Measurements from ENCODE around the gene TMEM238.
A peak's percentile ranks its signal among the peaks of the same experiment; 100 is the strongest.

Gene TMEM238

GRCh38 chr19:55353356-55353802 is 30.7 kb downstream of the TMEM238 start:
- Histone ChIP-seq H3K27me3 (ENCODE audit: control insufficient read depth, insufficient read depth, low read length) (peaks cover 75% of the 10 kb centered on the region), H3K9me3 (ENCODE audit: control insufficient read depth, insufficient read depth, low read depth, low read length) (no peaks in the 10 kb centered on the region), H3K4me1 (ENCODE audit: control insufficient read depth, insufficient read depth, low read length) (peaks cover 33% of the 10 kb centered on the region), H3K4me3 (ENCODE audit: low read depth, low read length) (peak overlapping the region; percentile 71), H3K27ac (ENCODE audit: low read depth, low read length) (no peak overlapping the region), H3K9ac (ENCODE audit: low read length) (peak overlapping the region; percentile 40), H3K36me3 (ENCODE audit: control insufficient read depth, insufficient read depth, low read length) (no peaks in the 10 kb centered on the region)

GRCh38 chr19:55352549-55353145 is 31.4 kb downstream of the TMEM238 start:
- no peaks in the 10 kb centered on the region for H3K9me3 ChIP-seq (ENCODE audit: control insufficient read depth, insufficient read depth, low read depth, low read length)
- H3K36me3 ChIP-seq (ENCODE audit: control insufficient read depth, insufficient read depth, low read length) = no peaks in the 10 kb centered on the region
- no peak overlapping the region for H3K9ac ChIP-seq (ENCODE audit: low read length)
- no peak overlapping the region; the same call in 1 of the 2 replicates for H3K4me3 ChIP-seq (ENCODE audit: low read depth, low read length)
- peaks cover 40% of the 10 kb centered on the region for H3K4me1 ChIP-seq (ENCODE audit: control insufficient read depth, insufficient read depth, low read length)
- H3K27me3 ChIP-seq (ENCODE audit: control insufficient read depth, insufficient read depth, low read length) = peaks cover 70% of the 10 kb centered on the region
- H3K27ac ChIP-seq (ENCODE audit: low read depth, low read length) = no peak overlapping the region

GRCh38 chr19:55352040-55352439 is 32.1 kb downstream of the TMEM238 start:
- H3K4me3 ChIP-seq (ENCODE audit: low read depth, low read length) = no peak overlapping the region
- H3K4me1 ChIP-seq (ENCODE audit: control insufficient read depth, insufficient read depth, low read length) = peaks cover 41% of the 10 kb centered on the region
- no peak overlapping the region for H3K9ac ChIP-seq (ENCODE audit: low read length)
- no peaks in the 10 kb centered on the region for H3K9me3 ChIP-seq (ENCODE audit: control insufficient read depth, insufficient read depth, low read depth, low read length)
- H3K36me3 ChIP-seq (ENCODE audit: control insufficient read depth, insufficient read depth, low read length) = peaks cover 3% of the 10 kb centered on the region; the same call in 1 of the 2 replicates
- peaks cover 64% of the 10 kb centered on the region for H3K27me3 ChIP-seq (ENCODE audit: control insufficient read depth, insufficient read depth, low read length)
- no peak overlapping the region for H3K27ac ChIP-seq (ENCODE audit: low read depth, low read length)

GRCh38 chr19:55350620-55351315 is 33.3 kb downstream of the TMEM238 start:
- Histone ChIP-seq H3K4me1 (ENCODE audit: control insufficient read depth, insufficient read depth, low read length) (peaks cover 48% of the 10 kb centered on the region), H3K36me3 (ENCODE audit: control insufficient read depth, insufficient read depth, low read length) (peaks cover 13% of the 10 kb centered on the region; the same call in 1 of the 2 replicates), H3K27me3 (ENCODE audit: control insufficient read depth, insufficient read depth, low read length) (peaks cover 52% of the 10 kb centered on the region), H3K27ac (ENCODE audit: low read depth, low read length) (no peak overlapping the region), H3K9ac (ENCODE audit: low read length) (no peak overlapping the region), H3K4me3 (ENCODE audit: low read depth, low read length) (no peak overlapping the region), H3K9me3 (ENCODE audit: control insufficient read depth, insufficient read depth, low read depth, low read length) (no peaks in the 10 kb centered on the region)

GRCh38 chr19:55348317-55349034 is 35.6 kb downstream of the TMEM238 start:
- Histone ChIP-seq H3K4me1 (ENCODE audit: control insufficient read depth, insufficient read depth, low read length) (peaks cover 51% of the 10 kb centered on the region), H3K9me3 (ENCODE audit: control insufficient read depth, insufficient read depth, low read depth, low read length) (no peaks in the 10 kb centered on the region), H3K9ac (ENCODE audit: low read length) (peak overlapping the region; percentile 7), H3K27ac (ENCODE audit: low read depth, low read length) (peak overlapping the region; percentile 37), H3K4me3 (ENCODE audit: low read depth, low read length) (peak overlapping the region; percentile 19), H3K27me3 (ENCODE audit: control insufficient read depth, insufficient read depth, low read length) (peaks cover 31% of the 10 kb centered on the region), H3K36me3 (ENCODE audit: control insufficient read depth, insufficient read depth, low read length) (peaks cover 32% of the 10 kb centered on the region)

GRCh38 chr19:55347442-55348009 is 36.6 kb downstream of the TMEM238 start:
- Histone ChIP-seq H3K9ac (ENCODE audit: low read length) (no peak overlapping the region), H3K36me3 (ENCODE audit: control insufficient read depth, insufficient read depth, low read length) (peaks cover 41% of the 10 kb centered on the region), H3K27me3 (ENCODE audit: control insufficient read depth, insufficient read depth, low read length) (peaks cover 21% of the 10 kb centered on the region), H3K4me3 (ENCODE audit: low read depth, low read length) (no peak overlapping the region), H3K4me1 (ENCODE audit: control insufficient read depth, insufficient read depth, low read length) (peaks cover 44% of the 10 kb centered on the region), H3K9me3 (ENCODE audit: control insufficient read depth, insufficient read depth, low read depth, low read length) (no peaks in the 10 kb centered on the region), H3K27ac (ENCODE audit: low read depth, low read length) (no peak overlapping the region)

- Histone ChIP-seq H3K4me1 (ENCODE audit: control insufficient read depth, insufficient read depth, low read length) (peaks cover 40% of the 10 kb centered on the region), H3K9me3 (ENCODE audit: control insufficient read depth, insufficient read depth, low read depth, low read length) (no peaks in the 10 kb centered on the region), H3K27ac (ENCODE audit: low read depth, low read length) (no peak overlapping the region), H3K9ac (ENCODE audit: low read length) (no peak overlapping the region), H3K36me3 (ENCODE audit: control insufficient read depth, insufficient read depth, low read length) (peaks cover 46% of the 10 kb centered on the region), H3K27me3 (ENCODE audit: control insufficient read depth, insufficient read depth, low read length) (peaks cover 15% of the 10 kb centered on the region), H3K4me3 (ENCODE audit: low read depth, low read length) (no peak overlapping the region)
Measured at GRCh38 chr19:55346725-55347441, 37.2 kb downstream of the TMEM238 start.

- H3K9ac ChIP-seq (ENCODE audit: low read length) = no peak overlapping the region
- H3K36me3 ChIP-seq (ENCODE audit: control insufficient read depth, insufficient read depth, low read length) = peaks cover 48% of the 10 kb centered on the region
- H3K9me3 ChIP-seq (ENCODE audit: control insufficient read depth, insufficient read depth, low read depth, low read length) = no peaks in the 10 kb centered on the region
- H3K27me3 ChIP-seq (ENCODE audit: control insufficient read depth, insufficient read depth, low read length) = peaks cover 7% of the 10 kb centered on the region
- no peak overlapping the region for H3K4me3 ChIP-seq (ENCODE audit: low read depth, low read length)
- H3K4me1 ChIP-seq (ENCODE audit: control insufficient read depth, insufficient read depth, low read length) = peaks cover 46% of the 10 kb centered on the region
- H3K27ac ChIP-seq (ENCODE audit: low read depth, low read length) = no peak overlapping the region
Measured at GRCh38 chr19:55345818-55346724, 38.0 kb downstream of the TMEM238 start.

GRCh38 chr19:55345101-55345817 is 38.8 kb downstream of the TMEM238 start:
- H3K27ac ChIP-seq (ENCODE audit: low read depth, low read length) = no peak overlapping the region
- H3K36me3 ChIP-seq (ENCODE audit: control insufficient read depth, insufficient read depth, low read length) = peaks cover 48% of the 10 kb centered on the region

More at GRCh38 chr19:55345101-55345817, 38.8 kb downstream of the TMEM238 start:
- Histone ChIP-seq H3K27me3 (ENCODE audit: control insufficient read depth, insufficient read depth, low read length) (no peaks in the 10 kb centered on the region), H3K4me1 (ENCODE audit: control insufficient read depth, insufficient read depth, low read length) (peaks cover 44% of the 10 kb centered on the region), H3K4me3 (ENCODE audit: low read depth, low read length) (no peak overlapping the region), H3K9ac (ENCODE audit: low read length) (peak overlapping the region; percentile 15), H3K9me3 (ENCODE audit: control insufficient read depth, insufficient read depth, low read depth, low read length) (no peaks in the 10 kb centered on the region)

Measured in HUES6 (cell line).